HepG2 (cell line): Measurements from ENCODE around the gene AHCYL1. TPM values are rescaled to one million over a fixed set of nuclear protein-coding genes. Genes with fewer than 3 reads are reported as not detected.
A peak's percentile ranks its signal among the peaks of the same experiment; 100 is the strongest.

Experiments
- HDAC2 ChIP-seq: sonication (generic); formaldehyde crosslinking; IDR thresholded peaks from 2 replicates; pipeline ENCODE4 v1.4.0; 2020; ENCODE audit warnings: missing genetic modification reagents
- KLF9 ChIP-seq: IDR thresholded peaks from 2 replicates; pipeline ENCODE4 v1.6.1; 2016; ENCODE audit warnings: low read depth
- MED1 ChIP-seq: sonication (generic); formaldehyde crosslinking; IDR thresholded peaks from 2 replicates; pipeline ENCODE4 v1.4.0; 2020; ENCODE audit warnings: missing genetic modification reagents
- PPARG ChIP-seq: conservative IDR thresholded peaks from 2 replicates; pipeline ENCODE4 v1.6.1; 2016; ENCODE audit warnings: missing biosample characterization, missing genetic modification reagents
- RCOR2 ChIP-seq: IDR thresholded peaks from 2 replicates; pipeline ENCODE4 v1.6.1; 2016; ENCODE audit warnings: missing biosample characterization, missing genetic modification reagents
- RFX3 ChIP-seq: IDR thresholded peaks from 2 replicates; pipeline ENCODE4 v1.6.1; 2016; ENCODE audit warnings: missing biosample characterization, missing genetic modification reagents
- SALL1 ChIP-seq: sonication (generic); formaldehyde crosslinking; IDR thresholded peaks from 2 replicates; pipeline ENCODE4 v1.8.0; 2022; ENCODE audit warnings: mild to moderate bottlenecking, missing genetic modification reagents
- ZNF510 ChIP-seq: sonication (generic); formaldehyde crosslinking; IDR thresholded peaks from 2 replicates; pipeline ENCODE4 v1.4.0; 2020; ENCODE audit warnings: low read depth, mild to moderate bottlenecking, missing genetic modification reagents
- polyA plus RNA-seq, 8 experiments: library from polyadenylated mRNA; depleted of rRNA in 3 of 8; stranded (reverse) in 7 of 8; unstranded in 1 of 8; fragments of >200 nt; fragmentation: Illumina TruSeq in 4 of 8; extraction: Trizol in 4 of 8; gene quantifications; 2 replicates each; pipeline versions ENCODE4 v1.2.1 to v1.2.3, GENCODE V29; 2011 to 2016; ENCODE audit warnings: low read depth in 4 of 8, missing spikeins in 1 of 8, mixed read lengths in 1 of 8; ENCODE audit not compliant: insufficient read depth in 1 of 8
- total RNA-seq, 5 experiments: library from RNA; depleted of rRNA; stranded (reverse); fragments of >200 nt; fragmentation: Illumina TruSeq; extraction: Trizol; gene quantifications; 2 replicates each; pipeline ENCODE4 v1.2.3, GENCODE V29; 2016; ENCODE audit warnings: low read depth in 1 of 5
- TF ChIP-seq, protein P1 (sequence below): sonication (generic); formaldehyde crosslinking; IDR thresholded peaks from 2 replicates; pipeline ENCODE4 v1.5.1; 2020; ENCODE audit warnings: mild to moderate bottlenecking, missing genetic modification reagents, borderline replicate concordance
- TF ChIP-seq, protein P2 (sequence below): sonication (generic); formaldehyde crosslinking; IDR thresholded peaks from 2 replicates; pipeline ENCODE4 v1.8.1; 2023; ENCODE audit warnings: missing genetic modification reagents, inconsistent platforms, borderline replicate concordance
- TF ChIP-seq, protein P3 (sequence below): sonication (generic); formaldehyde crosslinking; IDR thresholded peaks from 2 replicates; pipeline ENCODE4 v1.4.0; 2020; ENCODE audit warnings: mild to moderate bottlenecking, missing genetic modification reagents, borderline replicate concordance
- TF ChIP-seq, protein P4 (sequence below), 2 experiments: sonication (generic) in 1 of 2; formaldehyde crosslinking in 1 of 2; IDR thresholded peaks; 2 replicates each; pipeline versions ENCODE4 v1.5.1 to v1.6.1; 2011 to 2020; ENCODE audit warnings: borderline replicate concordance in 1 of 2, low read depth in 1 of 2, low read length in 1 of 2, mild to moderate bottlenecking in 1 of 2, missing genetic modification reagents in 1 of 2, moderate library complexity in 1 of 2
- TF ChIP-seq, protein P5 (sequence below): sonication (generic); formaldehyde crosslinking; IDR thresholded peaks from 2 replicates; pipeline ENCODE4 v1.5.0; 2020; ENCODE audit warnings: missing genetic modification reagents
- TF ChIP-seq, protein P6 (sequence below): fragments of 450-650 bp; IDR thresholded peaks from 2 replicates; pipeline ENCODE4 v1.6.1; 2016

AHCYL1 gene
- total and polyA plus RNA-seq, 2 of the 13 experiments (the other 11 are each of a cell fraction or from before 2014, with no cell fraction given), result 40.9 to 76.3 TPM

DNA sequence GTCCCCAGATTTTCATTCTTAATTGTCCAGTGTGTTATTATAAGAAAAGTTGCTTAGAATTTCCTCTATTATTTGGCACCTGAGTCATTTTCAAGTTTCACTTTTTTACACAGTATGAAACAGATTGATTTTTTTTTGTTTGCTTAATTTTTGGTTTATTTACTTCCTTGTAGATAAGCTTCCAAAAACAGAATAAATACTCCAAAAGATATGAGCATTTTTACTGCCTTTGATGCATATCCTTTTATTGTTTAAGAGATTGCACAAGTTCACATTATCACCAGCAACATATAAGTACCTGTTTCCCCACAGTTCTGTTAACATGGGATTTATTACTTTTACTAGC, 36.3 kb upstream of the AHCYL1 start (continued):
- TF ChIP-seq, protein P1, sequence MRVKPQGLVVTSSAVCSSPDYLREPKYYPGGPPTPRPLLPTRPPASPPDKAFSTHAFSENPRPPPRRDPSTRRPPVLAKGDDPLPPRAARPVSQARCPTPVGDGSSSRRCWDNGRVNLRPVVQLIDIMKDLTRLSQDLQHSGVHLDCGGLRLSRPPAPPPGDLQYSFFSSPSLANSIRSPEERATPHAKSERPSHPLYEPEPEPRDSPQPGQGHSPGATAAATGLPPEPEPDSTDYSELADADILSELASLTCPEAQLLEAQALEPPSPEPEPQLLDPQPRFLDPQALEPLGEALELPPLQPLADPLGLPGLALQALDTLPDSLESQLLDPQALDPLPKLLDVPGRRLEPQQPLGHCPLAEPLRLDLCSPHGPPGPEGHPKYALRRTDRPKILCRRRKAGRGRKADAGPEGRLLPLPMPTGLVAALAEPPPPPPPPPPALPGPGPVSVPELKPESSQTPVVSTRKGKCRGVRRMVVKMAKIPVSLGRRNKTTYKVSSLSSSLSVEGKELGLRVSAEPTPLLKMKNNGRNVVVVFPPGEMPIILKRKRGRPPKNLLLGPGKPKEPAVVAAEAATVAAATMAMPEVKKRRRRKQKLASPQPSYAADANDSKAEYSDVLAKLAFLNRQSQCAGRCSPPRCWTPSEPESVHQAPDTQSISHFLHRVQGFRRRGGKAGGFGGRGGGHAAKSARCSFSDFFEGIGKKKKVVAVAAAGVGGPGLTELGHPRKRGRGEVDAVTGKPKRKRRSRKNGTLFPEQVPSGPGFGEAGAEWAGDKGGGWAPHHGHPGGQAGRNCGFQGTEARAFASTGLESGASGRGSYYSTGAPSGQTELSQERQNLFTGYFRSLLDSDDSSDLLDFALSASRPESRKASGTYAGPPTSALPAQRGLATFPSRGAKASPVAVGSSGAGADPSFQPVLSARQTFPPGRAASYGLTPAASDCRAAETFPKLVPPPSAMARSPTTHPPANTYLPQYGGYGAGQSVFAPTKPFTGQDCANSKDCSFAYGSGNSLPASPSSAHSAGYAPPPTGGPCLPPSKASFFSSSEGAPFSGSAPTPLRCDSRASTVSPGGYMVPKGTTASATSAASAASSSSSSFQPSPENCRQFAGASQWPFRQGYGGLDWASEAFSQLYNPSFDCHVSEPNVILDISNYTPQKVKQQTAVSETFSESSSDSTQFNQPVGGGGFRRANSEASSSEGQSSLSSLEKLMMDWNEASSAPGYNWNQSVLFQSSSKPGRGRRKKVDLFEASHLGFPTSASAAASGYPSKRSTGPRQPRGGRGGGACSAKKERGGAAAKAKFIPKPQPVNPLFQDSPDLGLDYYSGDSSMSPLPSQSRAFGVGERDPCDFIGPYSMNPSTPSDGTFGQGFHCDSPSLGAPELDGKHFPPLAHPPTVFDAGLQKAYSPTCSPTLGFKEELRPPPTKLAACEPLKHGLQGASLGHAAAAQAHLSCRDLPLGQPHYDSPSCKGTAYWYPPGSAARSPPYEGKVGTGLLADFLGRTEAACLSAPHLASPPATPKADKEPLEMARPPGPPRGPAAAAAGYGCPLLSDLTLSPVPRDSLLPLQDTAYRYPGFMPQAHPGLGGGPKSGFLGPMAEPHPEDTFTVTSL, result peak; percentile 45; the same call in 1 of the 2 replicates
- TF ChIP-seq RCOR2, result 0 out of 2 replicates have a peak, but pooled peaks have one; percentile 27
- TF ChIP-seq, protein P2, sequence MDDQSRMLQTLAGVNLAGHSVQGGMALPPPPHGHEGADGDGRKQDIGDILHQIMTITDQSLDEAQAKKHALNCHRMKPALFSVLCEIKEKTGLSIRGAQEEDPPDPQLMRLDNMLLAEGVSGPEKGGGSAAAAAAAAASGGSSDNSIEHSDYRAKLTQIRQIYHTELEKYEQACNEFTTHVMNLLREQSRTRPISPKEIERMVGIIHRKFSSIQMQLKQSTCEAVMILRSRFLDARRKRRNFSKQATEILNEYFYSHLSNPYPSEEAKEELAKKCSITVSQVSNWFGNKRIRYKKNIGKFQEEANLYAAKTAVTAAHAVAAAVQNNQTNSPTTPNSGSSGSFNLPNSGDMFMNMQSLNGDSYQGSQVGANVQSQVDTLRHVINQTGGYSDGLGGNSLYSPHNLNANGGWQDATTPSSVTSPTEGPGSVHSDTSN (CRISPR knock-in tag), result no peak
- TF ChIP-seq RFX3 (CRISPR knock-in tag), result no peak
- no peak for TF ChIP-seq ZNF510
- no peak for TF ChIP-seq SALL1
- TF ChIP-seq PPARG (CRISPR knock-in tag), result peak; percentile 69
- peak; percentile 49; the same call in 1 of the 2 replicates for TF ChIP-seq MED1
- TF ChIP-seq, protein P3, sequence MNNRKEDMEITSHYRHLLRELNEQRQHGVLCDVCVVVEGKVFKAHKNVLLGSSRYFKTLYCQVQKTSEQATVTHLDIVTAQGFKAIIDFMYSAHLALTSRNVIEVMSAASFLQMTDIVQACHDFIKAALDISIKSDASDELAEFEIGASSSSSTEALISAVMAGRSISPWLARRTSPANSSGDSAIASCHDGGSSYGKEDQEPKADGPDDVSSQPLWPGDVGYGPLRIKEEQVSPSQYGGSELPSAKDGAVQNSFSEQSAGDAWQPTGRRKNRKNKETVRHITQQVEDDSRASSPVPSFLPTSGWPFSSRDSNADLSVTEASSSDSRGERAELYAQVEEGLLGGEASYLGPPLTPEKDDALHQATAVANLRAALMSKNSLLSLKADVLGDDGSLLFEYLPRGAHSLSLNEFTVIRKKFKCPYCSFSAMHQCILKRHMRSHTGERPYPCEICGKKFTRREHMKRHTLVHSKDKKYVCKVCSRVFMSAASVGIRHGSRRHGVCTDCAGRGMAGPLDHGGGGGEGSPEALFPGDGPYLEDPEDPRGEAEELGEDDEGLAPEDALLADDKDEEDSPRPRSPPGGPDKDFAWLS, result no peak
- TF ChIP-seq, protein P4, sequence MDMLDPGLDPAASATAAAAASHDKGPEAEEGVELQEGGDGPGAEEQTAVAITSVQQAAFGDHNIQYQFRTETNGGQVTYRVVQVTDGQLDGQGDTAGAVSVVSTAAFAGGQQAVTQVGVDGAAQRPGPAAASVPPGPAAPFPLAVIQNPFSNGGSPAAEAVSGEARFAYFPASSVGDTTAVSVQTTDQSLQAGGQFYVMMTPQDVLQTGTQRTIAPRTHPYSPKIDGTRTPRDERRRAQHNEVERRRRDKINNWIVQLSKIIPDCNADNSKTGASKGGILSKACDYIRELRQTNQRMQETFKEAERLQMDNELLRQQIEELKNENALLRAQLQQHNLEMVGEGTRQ (IDR thresholded peaks at IDR 0.05; ENCODE audit: low read depth, low read length), result no peak
- TF ChIP-seq, protein P4 (CRISPR knock-in tag; IDR thresholded peaks at IDR 0.05; ENCODE audit: borderline replicate concordance), result no peak
- TF ChIP-seq, protein P5, sequence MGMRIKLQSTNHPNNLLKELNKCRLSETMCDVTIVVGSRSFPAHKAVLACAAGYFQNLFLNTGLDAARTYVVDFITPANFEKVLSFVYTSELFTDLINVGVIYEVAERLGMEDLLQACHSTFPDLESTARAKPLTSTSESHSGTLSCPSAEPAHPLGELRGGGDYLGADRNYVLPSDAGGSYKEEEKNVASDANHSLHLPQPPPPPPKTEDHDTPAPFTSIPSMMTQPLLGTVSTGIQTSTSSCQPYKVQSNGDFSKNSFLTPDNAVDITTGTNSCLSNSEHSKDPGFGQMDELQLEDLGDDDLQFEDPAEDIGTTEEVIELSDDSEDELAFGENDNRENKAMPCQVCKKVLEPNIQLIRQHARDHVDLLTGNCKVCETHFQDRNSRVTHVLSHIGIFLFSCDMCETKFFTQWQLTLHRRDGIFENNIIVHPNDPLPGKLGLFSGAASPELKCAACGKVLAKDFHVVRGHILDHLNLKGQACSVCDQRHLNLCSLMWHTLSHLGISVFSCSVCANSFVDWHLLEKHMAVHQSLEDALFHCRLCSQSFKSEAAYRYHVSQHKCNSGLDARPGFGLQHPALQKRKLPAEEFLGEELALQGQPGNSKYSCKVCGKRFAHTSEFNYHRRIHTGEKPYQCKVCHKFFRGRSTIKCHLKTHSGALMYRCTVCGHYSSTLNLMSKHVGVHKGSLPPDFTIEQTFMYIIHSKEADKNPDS (CRISPR knock-in tag), result no peak
- no peak for TF ChIP-seq KLF9
- TF ChIP-seq, protein P6, sequence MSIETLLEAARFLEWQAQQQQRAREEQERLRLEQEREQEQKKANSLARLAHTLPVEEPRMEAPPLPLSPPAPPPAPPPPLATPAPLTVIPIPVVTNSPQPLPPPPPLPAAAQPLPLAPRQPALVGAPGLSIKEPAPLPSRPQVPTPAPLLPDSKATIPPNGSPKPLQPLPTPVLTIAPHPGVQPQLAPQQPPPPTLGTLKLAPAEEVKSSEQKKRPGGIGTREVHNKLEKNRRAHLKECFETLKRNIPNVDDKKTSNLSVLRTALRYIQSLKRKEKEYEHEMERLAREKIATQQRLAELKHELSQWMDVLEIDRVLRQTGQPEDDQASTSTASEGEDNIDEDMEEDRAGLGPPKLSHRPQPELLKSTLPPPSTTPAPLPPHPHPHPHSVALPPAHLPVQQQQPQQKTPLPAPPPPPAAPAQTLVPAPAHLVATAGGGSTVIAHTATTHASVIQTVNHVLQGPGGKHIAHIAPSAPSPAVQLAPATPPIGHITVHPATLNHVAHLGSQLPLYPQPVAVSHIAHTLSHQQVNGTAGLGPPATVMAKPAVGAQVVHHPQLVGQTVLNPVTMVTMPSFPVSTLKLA, result no peak
- no peak for TF ChIP-seq HDAC2
